HG03139 (cell line): ENCODE results near the gene N4BP2.
"Not testable (repeated sequence)": the region's sequence is repeated elsewhere in the genome, so short reads cannot be mapped to it uniquely, and the experiment has no call there.

Experiments used
- ATAC-seq: cut with Tn5 transposase; IDR thresholded peaks from one replicate; pipeline ENCODE4 v1.9.1; 2021; ENCODE audit not compliant: unreplicated experiment

The N4BP2 gene

GRCh38 chr4:40087799-40088366 is 31.2 kb downstream of the N4BP2 start:
- no peak for ATAC-seq

GRCh38 chr4:40093400-40093799 is 36.8 kb downstream of the N4BP2 start:
- not testable (repeated sequence) for ATAC-seq

- ATAC-seq = no peak
Measured at GRCh38 chr4:40099010-40099409, 42.4 kb downstream of the N4BP2 start.

- ATAC-seq = not testable (repeated sequence)
Measured at GRCh38 chr4:40107150-40107549, 50.5 kb downstream of the N4BP2 start.

- ATAC-seq = no peak
Measured at GRCh38 chr4:40112027-40112792, 55.6 kb downstream of the N4BP2 start.

GRCh38 chr4:40114206-40114605 is 57.6 kb downstream of the N4BP2 start:
- no peak for ATAC-seq

- no peak for ATAC-seq
Measured at GRCh38 chr4:40118861-40119260, 62.2 kb downstream of the N4BP2 start.

- no peak for ATAC-seq
Measured at GRCh38 chr4:40119344-40119743, 62.7 kb downstream of the N4BP2 start.

GRCh38 chr4:40121515-40121914 is 64.9 kb downstream of the N4BP2 start:
- no peak for ATAC-seq

GRCh38 chr4:40122941-40123340 is 66.3 kb downstream of the N4BP2 start:
- ATAC-seq = no peak

GRCh38 chr4:40124690-40125089 is 68.0 kb downstream of the N4BP2 start:
- ATAC-seq = no peak

GRCh38 chr4:40130401-40131036 is 73.9 kb downstream of the N4BP2 start:
- ATAC-seq = no peak

- ATAC-seq = no peak
Measured at GRCh38 chr4:40132816-40133215, 76.2 kb downstream of the N4BP2 start.

GRCh38 chr4:40134206-40134917 is 77.7 kb downstream of the N4BP2 start:
- no peak for ATAC-seq

- ATAC-seq = not testable (repeated sequence)
Measured at GRCh38 chr4:40136202-40136601, 79.6 kb downstream of the N4BP2 start.

GRCh38 chr4:40140196-40140595 is 83.5 kb downstream of the N4BP2 start:
- no peak for ATAC-seq

- not testable (repeated sequence) for ATAC-seq
Measured at GRCh38 chr4:40140597-40140996, 83.9 kb downstream of the N4BP2 start.

GRCh38 chr4:40143926-40144508 is 87.4 kb downstream of the N4BP2 start:
- no peak for ATAC-seq

GRCh38 chr4:40144716-40145115 is 88.1 kb downstream of the N4BP2 start:
- no peak for ATAC-seq

GRCh38 chr4:40147490-40147889 is 90.8 kb downstream of the N4BP2 start:
- ATAC-seq = not testable (repeated sequence)

GRCh38 chr4:40149960-40150385 is 93.3 kb downstream of the N4BP2 start:
- peak; percentile 56 for ATAC-seq
